Measurements from ENCODE around the gene ACSM2B.
"Not testable (repeated sequence)": the region's sequence is repeated elsewhere in the genome, so short reads cannot be mapped to it uniquely, and the experiment has no call there.

ACSM2B gene

GRCh38 chr16:20595694-20596093, 19.5 kb upstream of the ACSM2B start:
- DNase-seq (ENCODE audit: low read depth, low spot score), result not testable (repeated sequence)

- not testable (repeated sequence) for DNase-seq (ENCODE audit: low read depth, low spot score)
Measured at GRCh38 chr16:20595068-20595467, 18.9 kb upstream of the ACSM2B start.

GRCh38 chr16:20592780-20593179, 16.6 kb upstream of the ACSM2B start:
- not testable (repeated sequence) for DNase-seq (ENCODE audit: low read depth, low spot score)

GRCh38 chr16:20589486-20589885, 13.3 kb upstream of the ACSM2B start:
- not testable (repeated sequence) for DNase-seq (ENCODE audit: low read depth, low spot score)

- not testable (repeated sequence) for DNase-seq (ENCODE audit: low read depth, low spot score)
Measured at GRCh38 chr16:20587645-20588074, 11.5 kb upstream of the ACSM2B start.

- DNase-seq (ENCODE audit: low read depth, low spot score), result not testable (repeated sequence)
Measured at GRCh38 chr16:20586716-20587115, 10.5 kb upstream of the ACSM2B start.

GRCh38 chr16:20586112-20586511, 9.9 kb upstream of the ACSM2B start:
- DNase-seq (ENCODE audit: low read depth, low spot score), result not testable (repeated sequence)

- not testable (repeated sequence) for DNase-seq (ENCODE audit: low read depth, low spot score)
Measured at GRCh38 chr16:20580487-20581259, 4.5 kb upstream of the ACSM2B start.

- DNase-seq (ENCODE audit: low read depth, low spot score), result not testable (repeated sequence)
Measured at GRCh38 chr16:20578091-20578490, 1.9 kb upstream of the ACSM2B start.

GRCh38 chr16:20569117-20569651, 7.0 kb downstream of the ACSM2B start:
- DNase-seq (ENCODE audit: low read depth, low spot score), result not testable (repeated sequence)

- no peak for DNase-seq (ENCODE audit: low read depth, low spot score)
Measured at GRCh38 chr16:20568404-20568803, 7.8 kb downstream of the ACSM2B start.

- DNase-seq (ENCODE audit: low read depth, low spot score), result no peak
Measured at GRCh38 chr16:20566864-20567263, 9.3 kb downstream of the ACSM2B start.

- DNase-seq (ENCODE audit: low read depth, low spot score), result not testable (repeated sequence)
Measured at GRCh38 chr16:20565334-20565733, 10.8 kb downstream of the ACSM2B start.

GRCh38 chr16:20564218-20564617, 11.9 kb downstream of the ACSM2B start:
- not testable (repeated sequence) for DNase-seq (ENCODE audit: low read depth, low spot score)

- not testable (repeated sequence) for DNase-seq (ENCODE audit: low read depth, low spot score)
Measured at GRCh38 chr16:20555628-20556027, 20.5 kb downstream of the ACSM2B start.

GRCh38 chr16:20554689-20555088, 21.5 kb downstream of the ACSM2B start:
- DNase-seq (ENCODE audit: low read depth, low spot score), result not testable (repeated sequence)

GRCh38 chr16:20553493-20553892, 22.7 kb downstream of the ACSM2B start:
- not testable (repeated sequence) for DNase-seq (ENCODE audit: low read depth, low spot score)

- not testable (repeated sequence) for DNase-seq (ENCODE audit: low read depth, low spot score)
Measured at GRCh38 chr16:20546951-20547350, 29.2 kb downstream of the ACSM2B start.

- not testable (repeated sequence) for DNase-seq (ENCODE audit: low read depth, low spot score)
Measured at GRCh38 chr16:20546278-20546853, 29.8 kb downstream of the ACSM2B start.

- not testable (repeated sequence) for DNase-seq (ENCODE audit: low read depth, low spot score)
Measured at GRCh38 chr16:20540603-20541316, 35.4 kb downstream of the ACSM2B start.

- no peak for DNase-seq (ENCODE audit: low read depth, low spot score)
Measured at GRCh38 chr16:20538687-20539086, 37.5 kb downstream of the ACSM2B start.

GRCh38 chr16:20538181-20538580, 38.0 kb downstream of the ACSM2B start:
- DNase-seq (ENCODE audit: low read depth, low spot score), result no peak
